Stimulated activated naive CD8-positive, alpha-beta T cell treated with anti-CD3 and anti-CD28 coated beads, Interleukin-15, Interleukin-2, amounts not matched to agents 100 ng/mL and 50 ng/mL, for 24 hours (primary cell): ENCODE results near the gene B4GAT1.
"Not testable (repeated sequence)": the region's sequence is repeated elsewhere in the genome, so short reads cannot be mapped to it uniquely, and the experiment has no call there.

Experiments used
- H3K27ac Mint-ChIP-seq: one replicate; pipeline ENCODE4 v1.8.0; 2021; ENCODE audit warnings: mild to moderate bottlenecking, mixed read lengths
- H3K27me3 Mint-ChIP-seq: one replicate; pipeline ENCODE4 v1.8.0; 2021; ENCODE audit warnings: mixed read lengths
- H3K36me3 Mint-ChIP-seq: one replicate; pipeline ENCODE4 v1.8.0; 2021; ENCODE audit warnings: low read depth, mixed read lengths
- H3K4me1 Mint-ChIP-seq: one replicate; pipeline ENCODE4 v1.8.0; 2021; ENCODE audit warnings: low read depth, mixed read lengths
- H3K4me3 Mint-ChIP-seq: one replicate; pipeline ENCODE4 v1.8.0; 2021; ENCODE audit warnings: mild to moderate bottlenecking, mixed read lengths
- H3K9me3 Mint-ChIP-seq: one replicate; pipeline ENCODE4 v1.8.0; 2021; ENCODE audit warnings: mixed read lengths

Gene B4GAT1

DNA sequence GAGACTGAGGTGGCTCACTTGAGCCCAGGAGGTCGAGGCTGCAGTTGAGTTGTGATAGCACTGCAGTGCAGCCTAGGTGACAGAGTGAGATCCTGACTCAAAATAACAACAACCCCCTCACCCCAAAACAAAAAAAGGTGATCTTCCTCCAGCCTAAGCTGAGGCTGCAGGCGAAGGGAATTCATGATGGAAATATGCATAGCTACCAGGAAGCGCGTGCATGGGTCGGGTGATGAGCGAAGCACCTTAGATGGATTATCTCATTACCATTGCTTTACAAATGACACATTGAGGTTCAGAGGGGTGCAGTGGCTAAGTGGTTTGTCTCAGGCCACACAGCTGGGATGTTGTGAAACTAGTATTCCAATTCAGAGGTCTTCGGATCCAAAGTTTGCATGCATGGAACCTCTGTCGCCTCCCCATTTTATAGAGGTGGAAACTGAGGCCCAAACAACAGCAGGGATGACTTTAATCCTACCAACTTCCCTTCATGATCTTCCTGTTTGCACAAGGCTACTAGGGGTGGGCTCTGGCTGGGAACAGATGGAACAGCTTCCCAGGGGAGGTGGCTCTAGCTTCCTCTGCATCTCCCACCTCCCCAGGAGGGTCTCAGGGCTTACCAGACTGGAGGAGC lies 19.5 kb upstream of the B4GAT1 start:
- Mint-ChIP-seq H3K27ac (no peak overlapping the region), H3K4me3 (no peak overlapping the region), H3K36me3 (peaks cover 8% of the 10 kb centered on the region), H3K9me3 (no peaks in the 10 kb centered on the region), H3K27me3 (no peaks in the 10 kb centered on the region), H3K4me1 (peaks cover 12% of the 10 kb centered on the region)

DNA sequence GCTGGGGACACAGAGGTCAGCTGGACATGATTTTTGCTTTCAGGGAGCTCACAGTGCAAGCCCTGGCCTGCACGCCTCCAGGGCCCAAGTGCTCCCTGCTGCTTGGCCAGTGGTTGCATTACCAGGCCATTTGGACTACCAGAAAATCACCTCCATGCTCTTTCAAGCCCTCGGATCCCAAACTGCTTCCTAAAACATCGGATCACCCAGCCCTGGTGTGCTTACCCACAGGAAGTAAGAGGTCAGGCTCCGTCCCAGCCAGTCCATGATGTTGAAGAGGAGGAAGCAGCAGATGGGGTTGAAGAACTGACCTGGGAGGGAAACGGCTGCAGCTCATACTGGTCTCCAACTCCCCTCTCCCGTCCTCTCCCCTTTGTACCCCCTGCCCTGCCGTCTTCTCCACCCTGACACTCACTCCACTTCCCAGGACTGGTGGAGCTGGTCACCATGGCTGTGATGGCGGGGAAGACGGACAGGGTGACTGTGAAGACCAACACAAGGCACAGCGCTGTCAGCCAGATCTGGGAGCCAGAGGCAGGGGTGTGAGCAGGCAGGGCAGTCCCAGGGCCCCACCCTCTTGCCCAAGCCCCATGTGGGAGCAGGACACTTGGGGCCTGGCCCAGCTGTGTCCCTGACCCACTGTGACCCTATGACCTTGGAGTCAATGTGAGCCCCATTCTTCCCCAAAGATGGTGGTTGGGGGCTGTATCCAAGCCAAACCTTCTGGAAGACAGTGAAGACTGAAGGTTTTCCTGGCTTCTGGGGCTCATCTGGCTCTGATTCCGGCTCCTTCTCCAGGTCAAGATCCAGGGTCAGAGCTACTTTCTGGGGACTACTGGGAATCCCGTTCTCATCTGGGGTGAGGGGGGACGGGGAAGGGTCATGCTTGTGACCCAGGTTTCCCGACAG lies 18.5 kb upstream of the B4GAT1 start:
- Mint-ChIP-seq H3K4me3 (no peak overlapping the region), H3K27ac (no peak overlapping the region)

DNA sequence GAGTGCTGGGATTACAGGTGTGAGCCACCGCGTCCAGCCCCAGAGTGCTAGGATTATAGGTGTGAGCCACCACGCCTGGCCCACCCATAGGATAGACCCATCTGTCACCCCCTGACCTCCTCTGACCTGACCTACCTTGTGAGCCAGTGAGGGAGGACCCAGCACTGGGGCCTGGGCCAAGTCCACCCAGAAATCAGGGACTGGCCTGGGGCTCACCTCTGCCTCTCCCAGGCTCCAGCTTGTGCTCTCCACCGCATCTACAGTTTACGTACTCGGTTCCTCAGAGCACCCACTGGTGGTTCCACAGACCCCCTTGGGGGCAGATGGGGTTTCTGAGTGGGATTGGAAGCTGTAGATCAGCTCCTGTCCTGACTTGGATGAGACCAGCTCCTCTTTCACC lies 17.7 kb upstream of the B4GAT1 start:
- no peak overlapping the region for H3K4me3 Mint-ChIP-seq
- peaks cover 6% of the 10 kb centered on the region for H3K4me1 Mint-ChIP-seq
- H3K36me3 Mint-ChIP-seq: peaks cover 8% of the 10 kb centered on the region
- no peaks in the 10 kb centered on the region for H3K27me3 Mint-ChIP-seq
- no peaks in the 10 kb centered on the region for H3K9me3 Mint-ChIP-seq
- H3K27ac Mint-ChIP-seq: no peak overlapping the region

More for the DNA sequence above, 18.5 kb upstream of the B4GAT1 start:
- peaks cover 11% of the 10 kb centered on the region for H3K4me1 Mint-ChIP-seq
- H3K36me3 Mint-ChIP-seq: peaks cover 8% of the 10 kb centered on the region
- no peaks in the 10 kb centered on the region for H3K9me3 Mint-ChIP-seq
- no peaks in the 10 kb centered on the region for H3K27me3 Mint-ChIP-seq

DNA sequence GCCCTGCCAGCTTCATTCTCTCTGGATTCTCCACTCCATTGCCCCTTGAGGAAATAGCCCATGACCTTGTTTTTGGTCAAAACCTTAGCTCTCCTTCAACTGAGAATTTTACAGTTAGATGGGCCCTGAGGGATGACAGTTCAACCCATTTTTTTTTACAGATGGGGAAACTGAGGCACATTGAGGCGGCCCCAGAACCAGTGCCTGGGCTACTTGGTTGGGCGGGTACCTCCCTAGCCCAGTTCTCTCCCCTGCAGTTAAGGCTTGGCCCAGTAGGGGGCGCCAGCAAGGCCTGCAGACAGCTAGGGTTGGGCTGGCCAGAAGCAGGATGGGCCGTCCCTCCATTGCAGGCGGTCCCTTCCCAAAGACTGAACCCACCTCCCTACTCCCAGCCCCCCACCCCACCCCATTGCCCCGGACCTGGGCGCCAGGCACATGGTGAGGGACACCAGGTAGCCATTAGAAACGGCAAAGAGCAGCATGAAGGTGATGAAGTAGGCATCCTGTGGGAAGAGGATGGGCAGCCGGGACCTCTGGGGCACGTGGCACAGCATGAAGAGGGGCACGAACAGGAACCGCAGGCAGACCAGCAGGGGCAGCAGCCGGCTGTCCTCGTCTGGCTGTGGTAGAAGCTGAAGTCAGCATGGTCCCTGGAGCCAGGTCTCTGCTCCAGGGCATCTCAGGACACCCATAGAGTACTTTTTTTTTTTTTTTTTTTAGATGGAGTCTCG lies 16.5 kb upstream of the B4GAT1 start:
- H3K4me1 Mint-ChIP-seq: no peaks in the 10 kb centered on the region
- H3K4me3 Mint-ChIP-seq: no peak overlapping the region
- no peaks in the 10 kb centered on the region for H3K27me3 Mint-ChIP-seq
- no peak overlapping the region for H3K27ac Mint-ChIP-seq
- H3K36me3 Mint-ChIP-seq: peaks cover 8% of the 10 kb centered on the region
- H3K9me3 Mint-ChIP-seq: no peaks in the 10 kb centered on the region

DNA sequence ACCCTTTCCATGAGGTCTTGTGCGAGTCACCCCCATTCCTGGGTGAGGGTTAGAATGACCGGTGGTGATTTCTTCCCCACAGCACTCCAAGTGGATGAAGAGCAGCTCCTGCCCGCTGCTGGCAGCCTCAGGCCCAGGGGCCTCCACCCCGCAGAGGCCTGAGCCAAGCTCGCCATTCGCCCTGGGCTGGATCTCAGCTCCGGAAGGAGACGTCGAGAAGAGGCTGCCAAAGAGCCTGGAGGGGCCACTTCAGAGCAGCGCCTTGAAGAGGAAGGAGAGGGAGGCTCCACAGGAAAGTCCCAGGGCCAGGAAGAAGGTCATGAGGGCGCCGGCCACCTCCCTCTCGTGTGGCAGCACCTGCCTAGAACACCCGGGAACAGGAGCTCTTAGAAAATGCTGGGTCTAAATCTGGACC lies 15.8 kb upstream of the B4GAT1 start:
- no peak overlapping the region for H3K27ac Mint-ChIP-seq
- H3K4me3 Mint-ChIP-seq: no peak overlapping the region
- H3K27me3 Mint-ChIP-seq: no peaks in the 10 kb centered on the region

DNA sequence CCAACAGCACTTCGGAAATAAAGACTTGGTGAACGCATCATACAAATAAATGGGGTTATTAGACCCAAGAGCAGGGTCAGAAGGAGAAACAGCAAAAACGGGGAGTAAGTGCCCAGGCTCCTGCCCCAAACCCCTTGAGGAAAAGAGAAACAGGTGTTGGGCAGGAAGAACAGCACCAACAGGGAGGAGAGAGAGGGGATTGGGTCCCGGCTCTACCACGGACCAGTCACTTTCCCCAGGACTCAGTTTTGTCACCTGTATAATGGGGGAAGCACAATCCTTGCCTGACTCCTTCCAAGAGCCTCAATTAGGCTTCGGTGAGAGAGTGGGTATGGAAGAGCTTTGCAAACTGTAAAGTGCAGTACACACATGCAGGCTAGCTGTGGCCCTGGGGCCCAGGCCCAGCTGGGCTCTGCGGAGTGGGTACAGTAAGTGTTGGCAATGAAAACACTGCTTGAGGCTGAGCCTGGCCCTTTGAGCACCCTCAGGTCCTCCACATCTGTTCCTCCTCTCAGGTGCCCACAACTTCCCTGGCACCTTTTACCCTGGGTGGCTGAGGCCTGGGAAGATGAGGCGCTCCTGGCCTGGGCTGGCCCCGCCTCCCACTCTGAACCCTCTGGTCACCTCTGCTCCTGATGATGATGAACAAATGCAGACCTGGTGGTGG lies 15.2 kb upstream of the B4GAT1 start:
- no peaks in the 10 kb centered on the region for H3K27me3 Mint-ChIP-seq
- H3K36me3 Mint-ChIP-seq: peaks cover 4% of the 10 kb centered on the region
- H3K9me3 Mint-ChIP-seq: no peaks in the 10 kb centered on the region
- H3K4me3 Mint-ChIP-seq: no peak overlapping the region
- H3K4me1 Mint-ChIP-seq: no peaks in the 10 kb centered on the region
- no peak overlapping the region for H3K27ac Mint-ChIP-seq

More for the DNA sequence above, 15.8 kb upstream of the B4GAT1 start:
- no peaks in the 10 kb centered on the region for H3K4me1 Mint-ChIP-seq
- H3K36me3 Mint-ChIP-seq: peaks cover 8% of the 10 kb centered on the region
- H3K9me3 Mint-ChIP-seq: no peaks in the 10 kb centered on the region

DNA sequence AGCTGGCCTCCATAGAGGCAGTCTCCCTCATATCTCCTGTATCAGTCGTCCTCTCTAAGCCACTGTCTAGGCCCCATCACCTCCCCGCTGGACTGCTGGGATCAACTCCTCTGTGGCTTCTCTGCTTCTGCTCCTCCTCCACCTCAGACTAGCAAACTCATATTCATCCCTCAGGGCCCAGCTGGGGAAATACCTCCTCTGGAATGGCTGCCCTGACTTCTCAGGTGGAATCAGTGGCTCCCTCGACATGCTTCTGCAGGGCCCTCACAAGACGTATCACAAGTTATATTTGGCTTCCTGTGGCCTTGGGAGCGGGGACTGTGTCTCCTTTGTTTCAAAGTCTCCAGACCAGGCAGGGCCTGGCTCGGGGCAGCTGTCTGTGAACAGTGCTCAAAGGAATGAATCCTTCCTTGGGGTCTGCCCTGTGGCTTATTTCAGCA lies 14.1 kb upstream of the B4GAT1 start:
- no peaks in the 10 kb centered on the region for H3K9me3 Mint-ChIP-seq
- no peaks in the 10 kb centered on the region for H3K27me3 Mint-ChIP-seq
- peaks cover 4% of the 10 kb centered on the region for H3K36me3 Mint-ChIP-seq
- peak overlapping the region; percentile 19 for H3K27ac Mint-ChIP-seq
- H3K4me3 Mint-ChIP-seq: no peak overlapping the region
- H3K4me1 Mint-ChIP-seq: no peaks in the 10 kb centered on the region

DNA sequence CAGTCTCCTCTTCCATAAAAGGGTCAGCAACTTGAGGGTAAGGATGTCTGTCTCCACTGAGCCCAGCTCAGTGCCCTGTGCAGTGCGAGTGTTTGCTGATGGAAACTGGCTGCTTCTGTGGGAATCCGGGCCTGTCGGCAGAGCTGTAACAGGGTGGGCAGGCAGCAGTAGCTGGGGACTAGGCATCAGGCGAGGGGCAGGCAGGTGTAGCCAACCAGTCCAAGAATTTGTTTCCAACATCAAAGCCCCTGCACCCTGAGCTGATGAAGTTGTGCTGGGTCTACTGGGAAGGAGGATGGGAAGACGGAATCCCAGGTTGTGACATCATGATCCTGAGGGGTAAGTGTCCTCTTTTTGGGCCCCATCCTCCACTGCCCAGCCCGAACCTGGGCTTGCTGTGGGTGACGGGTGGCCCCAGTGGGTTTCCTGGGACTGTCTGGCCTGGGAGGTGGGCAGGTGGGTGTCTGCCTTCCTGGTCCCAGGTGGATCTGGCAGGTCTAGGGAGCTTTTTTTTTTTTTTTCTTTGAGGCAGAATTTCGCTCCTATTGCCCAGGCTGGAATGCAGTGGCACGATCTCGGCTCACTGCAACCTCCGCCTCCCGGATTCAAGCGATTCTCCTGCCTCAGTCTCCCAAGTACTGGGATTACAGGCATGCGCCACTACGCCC lies 13.1 kb upstream of the B4GAT1 start:
- Mint-ChIP-seq H3K9me3 (no peaks in the 10 kb centered on the region), H3K27me3 (no peaks in the 10 kb centered on the region), H3K36me3 (peaks cover 4% of the 10 kb centered on the region), H3K4me1 (no peaks in the 10 kb centered on the region), H3K27ac (no peak overlapping the region), H3K4me3 (no peak overlapping the region)

DNA sequence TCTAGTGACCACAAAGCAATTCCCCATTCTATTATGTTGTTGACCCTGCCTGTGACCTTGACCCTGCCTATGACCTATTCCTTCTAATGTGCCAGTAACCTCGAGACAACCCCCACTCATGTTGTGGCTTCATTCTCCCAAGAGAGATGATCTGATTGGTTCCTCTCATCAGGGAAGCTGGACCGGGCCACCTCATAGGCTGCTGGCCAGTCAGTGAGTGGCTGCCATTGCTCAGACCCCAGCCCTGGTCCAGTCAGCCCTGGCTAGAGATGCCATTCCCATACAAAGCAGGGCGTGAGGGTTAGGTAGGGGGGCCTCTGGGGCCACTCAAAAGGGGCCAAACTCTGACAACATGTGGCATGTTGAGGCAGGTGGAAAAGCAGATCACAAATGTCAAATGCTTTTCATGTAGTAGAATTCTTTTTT lies 12.2 kb upstream of the B4GAT1 start:
- no peak overlapping the region for H3K4me3 Mint-ChIP-seq

DNA sequence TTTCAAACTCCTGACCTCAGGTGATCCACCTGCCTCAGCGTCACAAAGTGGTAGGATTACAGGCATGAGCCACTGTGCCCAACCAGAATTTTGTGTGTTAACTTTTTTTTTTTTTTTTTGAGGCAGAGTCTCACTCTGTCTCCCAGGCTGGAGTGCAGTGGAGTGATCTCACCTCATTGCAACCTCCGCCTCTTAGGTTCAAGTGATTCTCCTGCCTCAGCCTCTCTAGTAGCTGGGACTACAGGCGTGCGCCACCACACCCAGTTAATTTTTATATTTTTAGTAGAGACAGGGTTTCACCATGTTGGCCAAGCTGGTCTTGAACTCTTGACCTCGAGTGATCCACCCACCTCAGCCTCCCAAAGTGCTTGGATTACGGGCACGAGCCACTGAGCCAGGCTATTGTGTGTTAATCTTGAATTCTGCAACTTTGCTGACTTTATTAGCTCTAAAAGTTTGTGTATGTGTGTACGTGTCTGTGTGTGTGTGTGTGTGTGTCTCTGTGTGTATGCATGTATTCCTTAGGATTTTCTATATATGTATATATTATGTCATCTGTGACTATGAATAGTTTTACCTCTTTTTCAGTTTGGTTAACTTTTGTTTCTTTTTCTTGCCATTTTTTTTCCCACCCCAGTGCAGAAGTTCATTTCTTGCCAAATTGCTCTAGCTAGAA lies 3.3 kb upstream of the B4GAT1 start:
- not testable (repeated sequence) for H3K27me3 Mint-ChIP-seq, H3K36me3 Mint-ChIP-seq, H3K4me3 Mint-ChIP-seq, H3K9me3 Mint-ChIP-seq, H3K27ac Mint-ChIP-seq
- peaks cover 20% of the 10 kb centered on the region for H3K4me1 Mint-ChIP-seq

More for the DNA sequence above, 12.2 kb upstream of the B4GAT1 start:
- no peaks in the 10 kb centered on the region for H3K27me3 Mint-ChIP-seq
- no peak overlapping the region for H3K27ac Mint-ChIP-seq
- no peaks in the 10 kb centered on the region for H3K4me1 Mint-ChIP-seq
- H3K36me3 Mint-ChIP-seq: peaks cover 4% of the 10 kb centered on the region
- no peaks in the 10 kb centered on the region for H3K9me3 Mint-ChIP-seq

DNA sequence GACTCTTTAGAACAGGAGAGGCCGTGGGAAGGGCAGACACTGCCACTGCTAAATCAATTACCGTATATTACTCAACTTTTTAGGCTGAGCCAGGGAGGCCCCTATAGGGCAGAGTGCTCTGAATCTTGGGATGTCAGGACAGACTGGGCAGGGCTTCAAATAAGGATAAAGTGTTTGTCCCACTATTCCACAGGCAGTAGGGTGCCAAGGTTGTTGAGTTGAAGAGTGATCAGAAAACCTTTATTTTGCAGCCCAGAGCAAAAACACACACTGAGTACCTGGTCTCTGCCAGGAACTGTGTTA lies 1.6 kb upstream of the B4GAT1 start:
- H3K4me3 Mint-ChIP-seq: no peak overlapping the region
- H3K27ac Mint-ChIP-seq: no peak overlapping the region
- peaks cover 4% of the 10 kb centered on the region for H3K27me3 Mint-ChIP-seq
- H3K4me1 Mint-ChIP-seq: peaks cover 36% of the 10 kb centered on the region
- peaks cover 8% of the 10 kb centered on the region for H3K36me3 Mint-ChIP-seq
- H3K9me3 Mint-ChIP-seq: no peaks in the 10 kb centered on the region

DNA sequence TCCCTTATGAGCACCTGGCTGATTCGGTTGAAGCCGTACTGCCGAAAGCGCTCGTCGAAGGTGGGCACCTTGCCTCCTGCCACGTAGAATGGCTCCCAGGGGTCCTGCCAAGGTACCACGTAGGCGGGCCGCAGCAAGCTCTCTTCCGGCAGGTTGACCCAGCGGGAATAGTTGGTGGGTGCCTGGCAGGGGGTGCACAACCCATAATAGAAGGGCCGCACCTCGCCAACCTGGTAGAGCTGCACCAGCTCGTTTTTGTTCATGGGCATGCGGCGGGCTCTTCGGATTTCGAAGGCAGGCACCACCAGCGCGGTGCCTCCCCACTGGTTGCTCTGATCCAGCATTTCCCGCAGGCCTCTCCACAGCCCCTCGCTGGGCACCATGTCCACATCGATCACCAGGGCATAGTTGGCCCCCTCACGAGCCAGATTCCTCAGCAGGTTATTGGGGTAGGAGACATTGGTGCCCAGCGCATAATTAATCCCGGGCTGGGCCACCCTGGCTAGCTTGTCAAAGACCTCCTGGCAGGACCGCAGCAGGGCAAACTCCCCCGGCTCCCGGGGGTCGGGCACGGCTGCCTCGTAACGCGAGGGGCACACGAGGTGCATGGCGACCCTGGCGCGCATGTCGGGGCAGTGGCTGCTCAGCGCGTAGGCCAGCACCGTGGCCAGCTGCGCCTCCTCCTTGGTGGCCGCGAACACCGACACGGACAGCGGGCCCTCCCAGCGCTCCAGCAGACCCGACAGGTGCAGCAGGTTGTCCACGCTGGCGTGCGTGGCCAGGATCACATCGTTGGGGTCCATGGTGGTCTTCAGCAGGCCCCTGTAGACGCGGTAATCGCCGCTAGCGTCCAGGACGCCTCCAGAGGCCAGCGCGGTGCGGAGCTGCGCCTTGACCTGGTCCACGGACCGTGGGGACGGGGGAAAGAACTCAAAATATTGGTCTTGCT lies 679 bp downstream of the B4GAT1 start:
- Mint-ChIP-seq H3K27ac (peak overlapping the region; percentile 61), H3K9me3 (no peaks in the 10 kb centered on the region), H3K4me3 (peak overlapping the region; percentile 86), H3K36me3 (peaks cover 16% of the 10 kb centered on the region), H3K4me1 (peaks cover 48% of the 10 kb centered on the region), H3K27me3 (peaks cover 4% of the 10 kb centered on the region)

DNA sequence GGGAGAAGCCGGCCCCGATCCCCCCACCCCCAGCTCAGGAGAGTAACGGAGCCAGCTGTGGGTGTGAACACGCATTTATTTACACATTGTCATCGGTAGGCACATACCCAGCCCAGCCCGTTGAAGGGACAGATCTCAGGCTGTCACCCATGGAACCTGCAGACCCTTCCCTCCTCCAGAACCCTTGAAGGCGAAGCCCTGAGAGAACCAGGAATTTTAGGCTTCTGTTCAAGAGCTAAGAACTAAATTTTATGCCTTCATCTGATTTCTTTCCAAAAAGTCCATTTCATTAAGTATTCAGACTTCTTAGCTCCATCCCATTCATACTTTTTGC lies 2.1 kb downstream of the B4GAT1 start:
- H3K36me3 Mint-ChIP-seq: peaks cover 23% of the 10 kb centered on the region
- H3K27ac Mint-ChIP-seq: peak overlapping the region; percentile 88
- peak overlapping the region; percentile 86 for H3K4me3 Mint-ChIP-seq
- H3K27me3 Mint-ChIP-seq: peaks cover 4% of the 10 kb centered on the region
- no peaks in the 10 kb centered on the region for H3K9me3 Mint-ChIP-seq
- peaks cover 48% of the 10 kb centered on the region for H3K4me1 Mint-ChIP-seq
